Inflammatory macrophage treated with lipopolysaccharide for 1 hour (primary cell): ENCODE results near the gene GSAP.

Experiments
- DNase-seq, 2 donors: peaks; one replicate each; pipeline ENCODE4 v3.0.0-alpha.2; 2020 to 2022

GSAP gene

DNA sequence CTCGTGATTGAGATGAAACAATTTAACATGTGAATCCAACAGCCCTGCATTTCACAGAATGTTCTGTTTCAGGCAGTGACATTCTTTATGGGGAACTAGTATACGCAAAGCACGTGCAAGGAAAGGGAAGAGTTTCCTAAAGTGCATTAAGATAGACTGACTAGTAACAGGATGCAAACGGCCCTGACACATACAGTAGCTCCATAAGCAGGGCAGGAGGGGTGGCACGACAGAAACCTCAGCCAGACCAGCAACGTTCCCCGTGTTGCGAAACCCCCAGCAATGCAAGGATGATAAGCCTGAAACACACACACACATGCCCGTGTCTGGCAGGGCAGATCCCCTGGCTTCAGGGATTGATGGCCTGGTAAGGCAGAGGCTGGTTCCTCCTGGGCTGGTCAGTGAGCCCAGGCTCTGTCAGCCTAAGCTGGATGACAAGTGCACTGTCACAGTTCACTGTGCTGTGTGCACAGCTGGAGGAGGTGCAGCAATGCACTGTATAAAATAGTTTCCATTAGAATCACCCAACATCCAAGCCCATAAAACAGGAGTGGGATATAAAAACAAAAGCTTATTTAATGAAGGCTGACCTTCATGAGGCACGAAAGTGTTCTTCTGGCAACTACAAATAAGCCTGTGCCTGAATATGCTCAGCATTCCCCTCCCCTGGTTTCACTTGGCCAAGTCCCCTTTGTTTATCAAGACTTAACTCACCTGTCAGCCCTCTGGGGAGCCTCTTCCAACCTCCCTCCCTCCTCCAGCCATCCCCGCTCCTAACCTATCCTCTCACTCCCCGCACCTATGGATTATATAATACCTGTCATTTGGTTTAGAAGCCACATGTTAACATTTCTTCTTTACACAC is 88.8 kb downstream of the GSAP start:
- peak; percentile 60 to 68 for DNase-seq

DNA sequence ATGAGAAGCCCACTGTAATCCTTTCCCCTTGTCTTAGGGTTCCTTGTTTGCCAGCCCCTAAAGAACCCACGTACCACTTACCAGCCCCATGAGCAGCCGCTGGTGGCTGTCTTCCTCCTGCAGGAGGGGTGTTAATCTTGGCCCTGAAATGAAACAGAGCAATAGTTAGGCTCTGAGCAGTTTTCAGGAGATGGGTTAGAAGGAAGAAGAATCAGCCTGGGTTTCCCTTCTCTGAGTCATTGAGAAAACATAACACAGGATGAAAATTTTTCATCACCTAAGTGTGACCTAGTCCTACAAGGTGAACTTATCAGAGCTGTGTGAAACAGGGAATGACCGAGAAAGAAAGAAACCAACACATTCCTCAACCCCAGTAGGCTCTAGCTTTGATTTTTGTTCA is 90.0 kb downstream of the GSAP start:
- no peak for DNase-seq

DNA sequence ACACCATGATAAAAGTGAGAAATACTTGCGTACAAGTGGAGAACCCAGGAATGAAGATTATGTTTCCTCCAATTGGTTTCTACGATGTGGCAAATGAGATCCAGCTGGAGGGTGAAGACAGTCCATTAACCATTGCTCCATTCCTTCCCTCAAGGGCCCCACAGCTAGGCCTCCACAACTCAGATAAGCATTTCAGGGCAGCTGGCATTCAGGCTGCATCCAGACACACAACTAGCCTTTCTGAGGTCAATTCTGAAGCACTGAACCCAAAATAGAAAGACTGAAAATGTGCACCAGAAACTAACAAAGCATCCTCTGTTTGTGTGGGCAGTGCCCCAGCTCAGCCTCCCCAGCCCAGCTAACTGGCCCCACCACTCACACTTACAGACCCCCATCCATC is 94.8 kb downstream of the GSAP start:
- DNase-seq = no peak

DNA sequence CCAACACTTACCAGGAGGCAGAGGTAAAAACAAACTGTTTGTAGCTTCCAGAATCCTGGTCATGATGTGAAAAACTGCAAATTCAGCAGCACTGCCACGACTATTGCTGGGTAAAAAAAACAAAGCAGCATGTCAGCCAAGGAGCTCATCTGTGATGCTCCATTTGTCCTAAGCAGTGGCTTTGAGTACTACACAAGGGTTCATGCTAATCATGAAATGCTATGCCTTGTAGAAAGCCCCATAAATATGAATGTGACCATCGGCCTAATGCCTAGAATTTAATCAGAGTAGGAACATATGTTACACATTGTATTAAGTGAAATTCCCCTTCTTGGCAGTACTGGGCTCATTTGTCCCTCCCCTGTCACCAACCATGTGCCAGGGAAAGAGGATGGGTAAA is 95.4 kb downstream of the GSAP start:
- no peak for DNase-seq

DNA sequence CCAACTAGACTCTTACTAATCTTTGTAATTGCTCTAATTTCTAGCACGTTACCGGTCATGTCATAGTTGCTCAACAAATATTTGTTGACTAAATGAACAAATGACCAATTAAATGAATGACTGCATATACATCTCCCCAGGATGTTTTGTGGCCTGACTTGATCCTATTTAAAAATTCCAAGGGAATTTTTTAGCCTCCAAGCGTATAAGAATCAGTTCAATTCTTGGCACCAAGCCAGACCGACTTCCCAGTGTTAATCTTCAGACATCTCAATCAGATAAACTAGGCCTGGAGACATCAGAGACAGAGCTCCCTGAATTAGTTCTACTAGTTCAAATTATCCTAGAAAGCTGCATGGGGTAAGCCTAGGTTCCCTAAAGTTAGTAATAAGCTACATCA is 96.0 kb downstream of the GSAP start:
- no peak for DNase-seq

DNA sequence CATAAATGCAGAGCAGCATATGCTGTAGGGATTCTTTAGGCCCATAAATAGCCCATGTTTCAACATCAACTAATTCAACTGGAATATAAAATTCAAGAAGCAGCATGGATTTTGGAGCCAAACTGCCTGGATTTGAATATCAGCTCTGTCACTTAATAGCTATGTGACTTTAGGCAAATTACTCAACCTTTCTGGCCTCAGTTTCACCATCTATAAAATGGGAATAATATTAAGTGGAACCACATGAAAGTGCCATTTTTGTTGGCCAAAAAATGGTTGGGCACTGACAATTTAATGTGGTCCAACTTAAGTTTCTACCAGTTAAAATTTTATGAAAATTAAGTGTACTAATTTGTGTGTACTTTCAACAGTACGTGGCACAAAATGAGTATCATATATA is 98.1 kb downstream of the GSAP start:
- DNase-seq = no peak

DNA sequence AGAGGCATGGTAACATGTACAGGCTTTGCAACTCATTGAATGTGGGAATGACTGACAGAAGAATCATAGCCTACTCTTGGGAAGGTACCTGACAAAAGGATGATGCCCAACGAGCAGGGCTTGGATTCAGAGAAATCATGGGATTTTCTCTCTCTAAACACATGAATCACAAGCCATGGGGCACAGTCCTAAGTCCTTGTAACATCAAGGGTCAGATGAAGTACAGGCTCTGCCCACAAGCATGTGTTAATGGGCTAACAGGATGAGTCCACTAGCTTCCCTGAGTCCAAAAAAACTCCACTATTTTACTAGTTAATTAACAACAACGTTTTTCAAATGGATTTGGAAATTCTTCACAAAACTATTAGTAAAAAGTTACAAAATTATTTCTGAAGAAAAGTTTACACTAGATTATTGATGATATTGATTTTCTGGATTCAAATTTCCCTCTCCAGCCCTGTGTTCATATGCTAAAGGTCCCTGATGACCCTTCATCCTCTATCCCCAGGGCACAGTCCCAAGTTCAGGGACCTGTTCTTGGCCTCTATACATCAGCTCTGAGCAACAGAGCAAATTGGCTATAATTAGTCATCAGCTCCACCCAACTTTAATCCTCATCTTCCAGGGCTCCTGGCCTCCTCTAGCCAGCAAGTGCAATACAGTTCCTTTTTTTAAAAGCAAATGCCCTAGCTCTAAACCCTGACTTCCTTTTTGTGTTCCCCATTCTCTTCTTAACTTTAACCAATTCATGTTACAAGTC is 99.8 kb downstream of the GSAP start:
- DNase-seq = peak; percentile 58 to 60

DNA sequence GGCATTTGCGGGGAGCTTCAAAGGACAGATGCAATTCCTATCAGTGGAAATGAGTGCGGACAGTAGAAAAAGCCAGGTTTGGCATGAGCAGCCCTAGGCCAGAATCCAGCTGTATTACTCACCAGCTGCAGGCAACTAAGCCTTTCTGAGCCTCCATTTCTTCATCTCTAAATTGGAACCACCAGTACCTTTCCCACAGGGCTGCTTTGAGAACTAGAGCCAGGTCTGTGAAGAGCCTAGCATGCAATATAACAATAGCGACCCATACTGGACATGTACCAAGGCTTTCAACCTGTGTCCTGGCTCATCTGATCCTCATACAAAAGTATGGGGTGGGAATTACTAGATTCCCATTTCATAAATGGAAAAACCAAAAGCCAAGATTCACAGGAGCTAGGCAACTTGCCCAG is 101.0 kb downstream of the GSAP start:
- DNase-seq = no peak

DNA sequence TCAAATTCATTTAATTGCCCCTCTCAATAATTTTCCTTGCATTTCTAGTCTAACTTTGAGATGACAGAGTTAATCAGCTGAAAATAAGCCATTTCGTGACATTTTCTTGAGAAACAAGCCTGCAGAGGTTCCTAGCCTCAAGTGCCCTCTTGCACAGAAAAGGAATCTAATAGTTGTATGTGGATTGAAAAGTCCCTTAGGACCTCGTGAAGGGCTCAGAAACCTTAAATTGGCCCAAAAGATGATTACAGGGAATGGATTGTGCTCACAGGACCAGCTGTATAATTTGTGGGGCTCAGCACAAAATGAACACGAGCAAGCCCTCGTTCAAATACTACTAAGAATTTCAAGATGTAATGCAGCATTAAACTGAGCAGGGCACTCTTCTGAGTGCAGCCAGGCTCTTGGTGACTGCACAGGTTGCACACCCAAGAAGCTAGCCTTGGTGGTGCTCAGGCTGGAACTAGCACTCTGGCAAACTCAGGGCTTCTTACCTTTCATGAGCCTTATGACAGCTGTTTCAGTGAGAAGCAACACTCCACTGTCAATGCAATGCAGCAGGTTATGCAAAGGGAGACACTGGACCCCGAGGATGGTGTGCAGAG is 102.2 kb downstream of the GSAP start:
- DNase-seq = no peak

DNA sequence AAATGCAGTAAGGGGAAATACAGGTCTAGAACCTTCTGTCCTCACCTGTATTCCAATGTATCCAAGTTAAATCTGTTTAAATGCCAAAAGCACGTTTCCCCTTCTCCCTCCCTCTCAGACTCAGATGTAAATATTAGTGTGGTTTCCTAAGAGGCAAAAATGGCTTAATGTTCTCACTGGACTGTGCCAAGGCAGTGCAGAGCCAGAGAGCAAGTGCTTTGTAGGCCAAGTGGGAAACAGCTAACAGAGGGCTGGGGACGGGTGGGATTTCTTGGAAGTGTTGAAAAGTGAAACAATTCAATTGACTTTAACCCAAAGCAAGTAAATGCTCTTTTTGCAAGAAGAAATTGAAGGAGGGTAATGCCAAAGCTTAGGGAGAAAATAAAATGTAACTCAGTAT is 103.1 kb downstream of the GSAP start:
- DNase-seq = no peak

DNA sequence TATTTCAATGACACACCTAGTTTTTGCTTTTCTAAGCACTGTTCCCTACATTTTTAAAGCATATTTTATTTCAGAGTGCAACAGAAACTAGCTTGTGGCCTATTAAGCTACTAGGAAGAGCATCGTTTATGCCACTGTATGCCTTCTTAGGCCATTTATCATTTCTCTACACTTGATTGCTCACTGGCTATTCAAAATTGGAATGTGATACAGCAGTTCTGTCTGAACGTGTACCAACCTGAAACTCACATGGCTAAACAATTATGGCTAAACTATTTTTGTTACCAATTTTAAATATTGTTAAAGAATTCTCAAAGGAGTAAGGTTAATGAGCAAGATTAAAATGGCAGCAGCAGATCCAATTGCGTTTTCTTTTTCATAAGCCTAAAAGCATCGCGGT is 105.2 kb downstream of the GSAP start:
- DNase-seq = no peak

DNA sequence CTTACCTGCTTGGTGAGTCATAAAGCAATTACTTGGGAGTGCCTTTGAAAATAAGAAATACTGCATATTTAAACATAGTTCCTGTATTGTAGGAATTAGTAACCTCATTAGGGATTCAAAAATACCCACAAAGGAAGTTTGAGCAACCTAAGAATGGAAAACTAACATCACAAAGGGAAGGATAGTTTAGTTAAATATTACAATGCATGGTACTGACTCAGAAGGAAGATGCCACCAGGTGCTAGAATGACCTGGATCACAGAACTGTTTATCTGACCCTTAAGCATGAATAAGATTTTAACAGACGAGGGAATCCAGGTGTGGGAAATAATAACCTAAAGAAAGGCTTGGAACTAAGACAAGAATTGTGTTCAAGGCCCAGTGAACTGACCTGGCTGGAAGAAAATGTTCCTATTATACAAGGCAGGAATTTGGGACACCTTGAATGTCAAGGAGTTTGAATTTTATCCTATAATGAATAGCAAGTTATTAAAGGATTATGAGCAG is 106.4 kb downstream of the GSAP start:
- no peak for DNase-seq

DNA sequence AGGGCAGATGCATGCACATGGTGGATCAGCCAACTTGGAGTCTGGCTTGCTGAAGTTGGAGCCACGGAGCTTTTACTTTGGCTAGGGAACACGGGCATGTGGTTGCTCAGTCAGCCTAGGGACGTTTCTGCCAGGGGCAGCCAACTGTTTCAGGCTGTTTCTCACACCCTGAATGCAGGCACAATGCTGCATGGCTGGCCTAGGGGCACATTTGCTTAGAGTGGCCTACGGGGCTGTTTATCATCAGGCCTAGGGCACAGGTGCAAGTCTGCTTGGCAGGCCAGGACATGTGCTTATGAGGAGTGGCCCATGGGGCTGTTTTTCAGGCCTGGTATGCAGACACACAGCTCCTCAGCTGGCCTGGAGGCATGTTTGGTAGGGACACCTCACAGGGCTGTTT is 107.4 kb downstream of the GSAP start:
- no peak for DNase-seq

DNA sequence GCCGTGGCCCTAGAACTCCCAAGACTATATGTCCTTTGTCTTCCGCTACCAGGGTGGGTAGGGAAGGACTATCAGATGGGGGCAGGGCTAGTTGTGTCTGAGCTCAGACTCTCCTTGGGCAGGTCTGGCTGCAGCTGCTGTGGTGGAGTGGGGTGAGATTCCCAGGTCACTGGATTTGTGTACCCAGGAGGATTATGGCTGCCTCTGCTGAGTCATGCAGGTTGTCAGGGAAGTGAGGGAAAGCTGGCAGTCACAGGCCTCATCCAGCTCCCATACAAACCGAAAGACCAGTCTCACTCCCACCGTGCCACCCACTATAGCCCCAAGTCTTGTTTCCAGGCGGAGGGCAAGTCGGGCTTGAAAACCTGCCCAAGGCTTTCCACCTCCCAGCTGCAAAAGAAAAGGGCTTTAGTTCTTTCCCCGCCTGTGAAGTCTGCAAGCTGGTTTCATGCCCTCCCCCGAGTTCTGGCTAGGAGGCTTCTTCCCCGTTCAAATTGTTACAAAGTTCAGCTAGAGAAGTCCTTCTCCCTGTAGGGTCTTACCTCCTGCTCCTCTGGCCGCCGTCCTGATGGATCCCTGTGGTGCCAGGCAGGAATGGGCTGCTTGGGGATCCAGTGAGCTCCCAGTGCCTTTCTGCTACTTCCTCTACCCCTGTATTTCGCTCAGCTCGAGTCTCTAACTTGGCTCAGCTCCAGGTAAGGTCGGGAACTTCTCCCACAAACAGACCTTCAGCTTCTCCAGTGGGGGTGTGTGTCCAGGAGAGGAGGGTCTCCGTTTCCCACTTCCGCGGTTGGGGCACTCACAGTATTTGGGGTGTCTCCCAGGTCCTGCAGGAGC is 109.7 kb downstream of the GSAP start:
- no peak for DNase-seq

DNA sequence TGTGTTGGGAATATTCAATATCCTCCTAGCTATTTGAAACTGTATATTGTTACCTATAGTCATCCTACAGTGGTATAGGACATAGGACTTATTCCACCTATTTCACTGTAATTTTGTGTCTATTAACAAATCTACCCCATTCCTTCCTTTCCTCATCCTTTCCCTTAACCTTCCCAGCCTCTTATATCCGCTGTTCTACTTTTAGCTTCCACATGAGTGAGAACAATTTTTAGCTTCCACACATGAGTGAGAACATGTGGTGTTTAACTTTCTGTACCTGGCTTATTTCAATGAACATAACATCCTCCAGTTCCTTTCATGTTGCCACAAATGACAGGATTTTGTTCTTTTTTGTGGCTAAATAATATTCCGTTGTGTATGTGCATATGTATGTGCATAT is 120.6 kb downstream of the GSAP start:
- no peak for DNase-seq

DNA sequence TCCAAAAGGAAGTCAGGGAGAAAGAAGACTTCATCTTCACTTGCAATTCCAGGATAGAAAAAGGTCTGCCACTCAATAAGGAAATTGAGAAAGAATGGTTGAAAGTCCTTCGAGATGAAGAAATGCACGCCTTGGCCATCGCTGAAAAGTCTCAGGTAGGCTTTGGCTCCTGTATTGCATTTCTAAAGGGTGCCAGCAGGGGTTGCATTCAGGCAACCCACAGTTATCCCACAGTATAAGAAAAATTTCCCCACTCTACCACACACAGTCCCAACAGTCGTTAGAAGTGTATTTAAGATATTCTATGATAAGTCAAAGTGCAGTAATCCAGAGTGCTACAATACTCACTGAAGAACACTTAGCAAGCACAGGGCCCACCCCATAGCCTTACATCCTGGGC is 123.1 kb downstream of the GSAP start:
- no peak for DNase-seq

DNA sequence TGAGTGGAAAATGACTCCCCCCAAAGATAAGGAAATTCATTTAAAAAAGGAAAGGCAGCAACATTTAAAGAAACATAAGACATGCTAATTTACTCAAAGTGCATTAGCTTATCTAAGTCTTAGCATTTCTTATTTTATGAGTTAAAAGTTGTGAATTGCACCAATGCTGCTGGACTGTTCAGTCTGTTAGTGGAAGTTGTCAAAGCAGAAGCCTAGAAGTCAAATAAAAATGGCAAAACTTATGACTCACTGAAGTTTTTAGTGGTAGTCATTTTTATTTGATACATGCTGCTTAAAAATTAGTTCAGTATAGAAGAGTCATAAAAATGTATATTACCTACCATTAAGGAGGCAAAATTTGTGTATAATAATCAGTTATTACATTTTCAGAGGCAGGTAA is 125.7 kb downstream of the GSAP start:
- no peak for DNase-seq

DNA sequence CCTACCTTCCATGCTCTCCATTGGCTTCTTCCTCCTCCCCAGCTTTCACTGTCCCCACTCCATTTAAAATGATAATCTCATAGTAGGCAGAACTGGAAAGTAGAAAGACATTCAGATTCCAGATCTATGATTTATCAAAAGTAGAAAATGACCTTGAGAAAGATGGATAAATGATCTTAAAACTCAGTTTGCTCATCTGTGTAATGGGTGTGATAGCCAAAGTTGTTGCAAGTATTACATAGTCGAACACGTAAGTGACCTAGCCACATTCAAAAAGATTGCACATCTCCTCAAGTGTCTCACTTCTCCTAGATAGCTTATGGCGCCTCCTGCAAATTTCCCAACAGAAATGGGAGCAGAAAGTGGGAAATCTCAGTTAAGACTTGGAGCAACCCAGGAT is 126.8 kb downstream of the GSAP start:
- DNase-seq = no peak

DNA sequence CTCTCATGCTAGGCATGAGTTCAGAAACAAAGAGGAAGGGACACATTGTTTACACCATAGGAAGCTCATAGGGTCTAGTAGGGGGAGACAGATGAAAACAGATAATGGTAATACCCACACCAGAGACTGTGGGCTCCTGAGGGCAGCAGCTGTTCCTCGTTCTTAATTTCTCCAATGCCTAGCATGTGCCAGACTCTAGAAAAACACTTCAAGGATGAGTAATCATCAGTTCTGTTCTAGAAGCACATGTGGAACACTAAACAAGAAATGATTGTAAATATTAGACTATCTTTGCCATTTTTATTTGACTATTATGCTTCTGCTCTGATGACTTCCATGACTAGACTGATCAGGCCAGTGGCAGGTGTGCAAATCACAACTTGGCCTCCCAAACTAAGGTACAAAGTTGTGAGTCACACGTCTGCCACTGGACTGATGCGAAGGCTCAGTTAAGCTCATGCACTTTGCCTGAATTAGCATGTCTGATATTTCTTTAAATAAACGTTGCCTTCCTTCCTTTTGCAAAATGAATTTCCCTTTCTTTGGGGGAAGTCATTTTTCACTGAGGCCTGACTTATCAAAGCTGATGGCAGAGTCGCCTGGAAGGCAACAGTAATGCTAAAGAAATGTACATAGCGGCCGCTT is 127.4 kb downstream of the GSAP start:
- no peak for DNase-seq

DNA sequence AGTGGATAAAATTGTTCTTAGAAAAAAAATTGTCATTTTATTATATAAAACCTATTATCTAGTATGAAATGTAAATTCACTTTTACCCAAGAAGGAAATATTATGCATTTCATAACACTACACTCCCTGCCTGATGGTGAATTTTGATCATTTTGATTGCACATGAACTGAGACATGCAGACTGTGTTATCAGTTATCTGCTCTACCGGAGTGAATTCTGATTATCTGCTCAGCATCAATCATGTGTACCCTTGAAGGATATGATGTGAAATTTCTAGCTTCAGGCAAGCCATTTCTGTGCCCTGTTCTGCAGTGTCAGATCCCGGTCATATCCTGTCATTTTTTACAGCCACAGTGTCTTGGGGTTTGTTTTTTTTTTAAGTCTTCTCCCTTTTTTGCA is 131.5 kb downstream of the GSAP start:
- DNase-seq = no peak

DNA sequence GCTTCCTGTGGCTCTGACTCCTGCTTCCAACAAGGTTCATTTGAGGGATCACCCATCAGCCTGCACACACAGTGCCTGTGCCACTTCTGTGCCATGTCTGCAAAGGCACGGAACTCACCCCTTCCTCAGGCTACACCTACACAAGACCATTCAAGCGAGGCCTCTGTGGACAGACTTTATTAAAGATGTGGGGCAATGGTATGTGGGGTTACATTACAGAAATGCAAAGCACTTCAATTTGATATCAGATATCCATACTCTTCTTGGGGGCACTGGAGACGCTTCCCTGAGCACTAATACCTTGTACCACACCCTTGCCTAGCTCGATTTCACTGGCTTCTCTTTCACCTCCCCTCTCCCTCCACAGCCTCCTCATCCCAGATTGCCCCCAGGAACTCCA is 132.1 kb downstream of the GSAP start:
- DNase-seq = no peak

DNA sequence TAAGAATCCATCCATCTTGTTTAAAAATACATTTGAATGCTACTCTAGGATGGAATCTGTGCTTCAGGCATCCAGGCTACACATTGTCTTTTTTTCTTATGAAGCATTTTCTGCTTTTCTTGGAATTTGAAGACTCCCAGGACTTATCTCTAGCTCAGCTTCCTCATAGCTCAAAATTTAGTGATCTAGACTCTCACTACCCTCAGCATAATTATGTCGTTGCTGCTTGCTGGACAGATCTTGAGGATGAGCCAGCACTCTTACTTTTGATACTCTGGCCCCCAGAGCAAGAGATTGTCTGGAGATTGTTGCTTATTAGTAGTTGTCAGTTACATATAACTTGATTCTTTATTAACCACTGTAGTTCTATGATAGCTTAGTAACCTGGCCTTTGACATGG is 133.3 kb downstream of the GSAP start:
- no peak for DNase-seq
